Left ventricle myocardium inferior (tissue), 1 donor: ENCODE measurements around the gene PGM1. TPM values are rescaled to one million over a fixed set of nuclear protein-coding genes. Genes with fewer than 3 reads are reported as not detected.
"Not testable (repeated sequence)": the region's sequence is repeated elsewhere in the genome, so short reads cannot be mapped to it uniquely, and the experiment has no call there.

Experiments
- DNase-seq: peaks from one replicate; pipeline ENCODE4 v3.0.0-alpha.2; 2020
- H3K27ac ChIP-seq: fragments of 200-600 bp; replicated peaks from 2 replicates; pipeline ENCODE4 v1.8.0; 2021
- H3K27me3 ChIP-seq: fragments of 200-600 bp; 2 replicates; pipeline ENCODE4 v1.8.0; 2021; ENCODE audit warnings: low read depth
- H3K36me3 ChIP-seq: fragments of 200-600 bp; 2 replicates; pipeline ENCODE4 v1.8.0; 2021
- H3K4me1 ChIP-seq: fragments of 200-600 bp; 2 replicates; pipeline ENCODE4 v1.8.0; 2021
- H3K4me3 ChIP-seq: fragments of 200-600 bp; 2 replicates; pipeline ENCODE4 v1.8.0; 2021; ENCODE audit warnings: mild to moderate bottlenecking, moderate library complexity
- H3K9me3 ChIP-seq: fragments of 200-600 bp; replicated peaks from 2 replicates; pipeline ENCODE4 v1.8.0; 2021
- intact Hi-C: fragments of 100-400 bp; cut with micrococcal nuclease; formaldehyde crosslinking; loops from one replicate; pipeline ENCODE4 v1.11.0; 2022
- total RNA-seq: library from RNA; stranded (reverse); fragmentation: NEBNext Ultra II Directional; extraction: Animal tissue kit (Norgen Biotek cat#: 25700); gene quantifications from one replicate; pipeline ENCODE4 v1.2.1, GENCODE V29; 2021
- TF ChIP-seq, protein P1 (sequence below): fragments of 200-600 bp; IDR thresholded peaks from 2 replicates; pipeline ENCODE4 v1.8.0; 2021; ENCODE audit warnings: antibody characterized with exemption, mild to moderate bottlenecking, borderline replicate concordance
- donor health status: DM: no; HTN: yes; CAD: no; lungs with severe emphysema.

The PGM1 gene
- total RNA-seq, 1 donor from 2014 or later: 280 TPM

DNA sequence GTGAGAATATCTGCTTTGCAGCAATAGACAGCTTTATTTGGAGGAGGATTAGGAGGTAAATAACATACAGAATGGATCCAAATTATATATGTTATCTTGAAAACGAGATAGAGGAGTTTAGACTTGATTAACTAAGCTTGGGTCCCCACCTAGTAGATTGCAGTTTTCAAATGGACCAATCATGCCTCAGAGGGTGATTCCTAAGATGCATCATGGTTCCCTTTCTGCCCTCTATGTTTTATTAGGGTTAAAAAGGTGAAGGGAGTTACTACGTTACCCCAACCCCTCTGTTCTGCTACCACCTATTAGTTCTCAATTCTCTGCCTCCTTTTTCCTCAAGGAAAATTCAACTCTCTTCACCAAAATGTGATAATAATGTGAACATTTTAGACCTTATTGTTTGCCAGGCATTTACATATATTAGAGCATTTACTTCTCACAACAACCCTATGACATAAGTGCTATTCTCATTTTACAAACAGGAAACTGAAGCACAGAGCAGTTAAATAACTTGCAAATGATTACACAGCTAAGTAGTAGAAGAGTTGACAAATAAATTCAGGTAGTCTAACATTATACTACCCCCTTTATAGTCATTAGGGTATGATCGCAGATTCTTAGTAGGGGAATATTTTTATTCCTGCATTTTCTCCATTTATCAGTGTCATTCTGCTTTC, 23.4 kb upstream of the PGM1 start:
- peaks cover 2% of the 10 kb centered on the region for H3K36me3 ChIP-seq
- H3K27me3 ChIP-seq: no peaks in the 10 kb centered on the region
- peaks cover 5% of the 10 kb centered on the region for H3K4me1 ChIP-seq
- no peak overlapping the region for H3K27ac ChIP-seq
- intact Hi-C loops: no loop called here
- no peak for DNase-seq
- TF ChIP-seq, protein P1, sequence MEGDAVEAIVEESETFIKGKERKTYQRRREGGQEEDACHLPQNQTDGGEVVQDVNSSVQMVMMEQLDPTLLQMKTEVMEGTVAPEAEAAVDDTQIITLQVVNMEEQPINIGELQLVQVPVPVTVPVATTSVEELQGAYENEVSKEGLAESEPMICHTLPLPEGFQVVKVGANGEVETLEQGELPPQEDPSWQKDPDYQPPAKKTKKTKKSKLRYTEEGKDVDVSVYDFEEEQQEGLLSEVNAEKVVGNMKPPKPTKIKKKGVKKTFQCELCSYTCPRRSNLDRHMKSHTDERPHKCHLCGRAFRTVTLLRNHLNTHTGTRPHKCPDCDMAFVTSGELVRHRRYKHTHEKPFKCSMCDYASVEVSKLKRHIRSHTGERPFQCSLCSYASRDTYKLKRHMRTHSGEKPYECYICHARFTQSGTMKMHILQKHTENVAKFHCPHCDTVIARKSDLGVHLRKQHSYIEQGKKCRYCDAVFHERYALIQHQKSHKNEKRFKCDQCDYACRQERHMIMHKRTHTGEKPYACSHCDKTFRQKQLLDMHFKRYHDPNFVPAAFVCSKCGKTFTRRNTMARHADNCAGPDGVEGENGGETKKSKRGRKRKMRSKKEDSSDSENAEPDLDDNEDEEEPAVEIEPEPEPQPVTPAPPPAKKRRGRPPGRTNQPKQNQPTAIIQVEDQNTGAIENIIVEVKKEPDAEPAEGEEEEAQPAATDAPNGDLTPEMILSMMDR: no peak
- no peaks in the 10 kb centered on the region for H3K9me3 ChIP-seq
- H3K4me3 ChIP-seq: no peak overlapping the region

DNA sequence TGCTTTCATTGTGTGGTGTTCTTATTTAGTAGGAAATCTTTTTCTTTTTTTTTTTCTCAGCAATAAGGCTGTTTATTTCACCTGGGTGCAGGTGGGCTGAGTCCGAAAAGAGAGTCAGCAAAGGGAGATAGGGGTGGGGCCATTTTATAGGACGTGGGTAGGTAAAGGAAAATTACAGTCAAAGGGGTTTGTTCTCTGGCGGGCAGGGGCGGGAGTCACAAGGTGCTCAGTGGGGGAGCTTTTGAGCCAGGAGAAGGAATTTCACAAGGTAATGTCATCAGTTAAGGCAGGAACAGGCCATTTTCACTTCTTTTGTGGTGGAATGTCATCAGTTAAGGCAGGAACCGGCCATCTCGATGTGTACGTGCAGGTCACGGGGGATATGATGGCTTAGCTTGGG, 20.5 kb upstream of the PGM1 start:
- H3K4me1 ChIP-seq, H3K36me3 ChIP-seq, H3K9me3 ChIP-seq, H3K27ac ChIP-seq, H3K27me3 ChIP-seq, H3K4me3 ChIP-seq, intact Hi-C loops, DNase-seq: not testable (repeated sequence)

DNA sequence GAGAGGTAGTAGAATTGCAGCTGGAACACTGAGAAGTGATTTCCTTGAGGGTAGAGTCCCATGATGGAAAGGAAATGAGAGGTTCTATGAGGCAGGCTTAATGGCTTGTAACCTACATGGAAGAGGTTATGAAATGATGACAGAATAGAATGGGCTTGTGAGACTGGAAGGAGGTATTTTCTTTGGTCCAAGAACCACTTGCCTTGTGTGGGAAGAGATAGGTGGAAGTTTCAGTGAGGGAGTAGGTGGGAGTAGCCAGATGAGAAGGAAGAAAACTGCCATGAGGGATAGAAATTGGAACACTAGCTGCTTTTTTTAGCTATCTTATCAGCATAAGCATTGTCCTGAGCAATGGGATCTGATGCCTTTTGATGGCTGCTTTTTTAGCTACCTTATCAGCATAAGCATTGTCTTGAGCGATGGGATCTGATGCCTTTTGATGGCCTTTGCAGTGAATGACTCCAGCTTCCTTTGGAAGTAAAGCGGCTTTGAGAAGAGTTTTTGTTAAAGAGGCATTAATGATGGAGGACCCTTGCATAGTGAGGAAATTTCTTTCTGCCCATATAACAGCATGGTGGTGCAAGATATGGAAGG, 18.9 kb upstream of the PGM1 start:
- H3K27me3 ChIP-seq, H3K9me3 ChIP-seq, H3K27ac ChIP-seq, H3K36me3 ChIP-seq, intact Hi-C loops, DNase-seq, H3K4me3 ChIP-seq, H3K4me1 ChIP-seq: not testable (repeated sequence)

DNA sequence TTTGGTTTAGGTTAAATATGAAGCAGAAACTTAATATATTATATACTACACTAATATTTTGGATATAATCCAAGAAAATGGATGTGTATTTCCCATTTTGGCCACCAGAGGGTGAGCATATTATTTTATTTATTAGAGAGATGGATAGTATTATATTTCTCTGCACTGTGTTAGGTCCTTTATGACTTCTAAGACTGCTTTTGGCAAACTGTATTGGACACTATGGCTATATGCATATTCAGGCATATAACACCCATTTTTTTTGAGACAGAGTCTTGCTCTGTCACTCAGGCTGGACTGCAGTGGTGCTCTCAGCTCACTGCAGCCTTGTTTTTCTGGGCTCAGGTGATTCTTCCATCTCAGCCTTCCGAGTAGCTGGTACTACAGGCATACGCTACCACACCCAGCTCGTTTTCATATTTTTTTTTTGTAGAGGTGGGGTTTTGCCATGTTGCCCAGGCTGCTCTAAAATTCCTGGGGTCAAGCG, 17.8 kb upstream of the PGM1 start:
- TF ChIP-seq, protein P1: peak; percentile 83
- no peaks in the 10 kb centered on the region for H3K36me3 ChIP-seq
- no peaks in the 10 kb centered on the region for H3K27me3 ChIP-seq
- intact Hi-C loops: no loop called here
- no peak overlapping the region for H3K4me3 ChIP-seq
- H3K4me1 ChIP-seq: peaks cover 5% of the 10 kb centered on the region
- H3K27ac ChIP-seq: no peak overlapping the region
- peaks cover 3% of the 10 kb centered on the region for H3K9me3 ChIP-seq
- DNase-seq: no peak

DNA sequence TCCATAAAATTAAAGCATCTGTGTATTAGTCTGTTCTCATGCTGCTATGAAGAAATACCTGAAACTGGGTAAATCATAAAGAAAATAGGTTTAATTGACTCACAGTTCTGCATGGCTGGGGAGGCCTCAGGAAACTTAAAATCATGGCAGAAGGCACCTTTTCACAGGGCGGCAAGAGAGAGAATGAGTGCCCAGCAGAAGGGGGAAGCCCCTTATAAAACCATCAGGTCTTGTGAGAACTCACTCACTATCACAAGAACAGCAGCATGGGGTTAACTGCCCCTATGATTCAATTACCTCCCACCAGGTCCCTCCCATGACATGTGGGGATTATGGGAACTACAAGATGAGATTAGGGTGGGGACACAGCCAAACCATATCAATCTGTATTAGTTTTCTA, 6.9 kb upstream of the PGM1 start:
- H3K4me3 ChIP-seq, H3K36me3 ChIP-seq, H3K27me3 ChIP-seq, intact Hi-C loops, H3K27ac ChIP-seq, DNase-seq: not testable (repeated sequence)
- Histone ChIP-seq H3K4me1 (peaks cover 25% of the 10 kb centered on the region), H3K9me3 (peaks cover 23% of the 10 kb centered on the region)

DNA sequence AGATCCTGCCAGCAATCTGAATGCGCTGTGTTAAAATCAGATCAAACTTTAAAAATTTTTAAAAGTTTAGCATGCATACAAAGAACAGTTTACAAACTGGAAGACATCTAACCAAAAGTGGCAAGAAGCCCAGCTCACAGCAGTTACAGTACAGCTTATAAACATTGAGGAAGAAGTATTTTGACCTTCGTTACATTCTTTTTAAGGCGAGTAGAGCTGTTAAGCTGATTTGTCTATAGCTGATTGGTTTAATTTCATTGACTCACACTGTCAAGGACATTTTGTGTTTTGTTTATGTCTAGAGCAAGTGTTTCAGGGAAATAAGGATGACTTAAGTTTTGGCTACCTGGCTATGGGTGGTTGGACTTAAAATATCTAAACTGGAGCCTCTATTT, 3.0 kb upstream of the PGM1 start:
- intact Hi-C loops: no loop called here
- peaks cover 5% of the 10 kb centered on the region for H3K9me3 ChIP-seq
- H3K27ac ChIP-seq: peak overlapping the region; percentile 42
- no peak overlapping the region for H3K4me3 ChIP-seq
- peaks cover 53% of the 10 kb centered on the region for H3K4me1 ChIP-seq
- H3K27me3 ChIP-seq: no peaks in the 10 kb centered on the region
- no peak for DNase-seq
- TF ChIP-seq, protein P1: no peak
- H3K36me3 ChIP-seq: no peaks in the 10 kb centered on the region

DNA sequence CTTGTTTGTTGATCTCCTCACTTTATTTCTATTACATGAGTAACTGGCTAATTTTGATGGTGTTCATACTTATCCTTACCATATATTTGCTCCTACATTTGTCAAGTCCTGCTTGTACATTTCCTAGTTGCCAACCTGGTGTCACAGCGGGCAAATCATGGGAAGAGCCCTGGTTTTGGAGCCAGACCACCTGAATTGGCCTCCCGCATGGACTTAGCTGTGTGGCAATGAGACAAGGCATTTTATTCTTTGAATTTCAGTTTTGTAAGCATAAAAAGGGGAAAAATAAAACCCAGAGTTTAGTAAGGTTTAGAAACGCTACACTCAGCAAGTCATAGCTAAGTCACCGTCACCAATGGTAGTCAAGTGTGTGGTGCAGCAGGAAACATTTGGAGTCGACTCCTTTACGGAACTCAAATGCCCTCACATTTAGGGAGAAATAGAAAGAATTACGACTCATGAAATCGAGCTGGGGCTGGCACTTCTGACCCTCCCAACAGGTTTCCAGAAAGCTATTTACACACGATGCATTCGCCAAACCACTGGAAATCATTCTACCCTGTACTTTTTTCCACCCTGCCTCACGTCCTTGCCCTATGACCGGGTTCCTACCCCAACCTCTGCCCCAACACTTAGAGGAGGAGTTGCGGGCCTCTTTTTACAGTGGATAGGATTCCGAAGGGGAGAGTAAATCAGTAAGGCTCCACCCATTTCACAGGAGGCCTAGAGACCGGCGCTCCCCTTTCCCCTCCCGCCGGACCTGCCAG, 492 bp upstream of the PGM1 start:
- Histone ChIP-seq H3K9me3 (no peaks in the 10 kb centered on the region), H3K36me3 (no peaks in the 10 kb centered on the region), H3K27me3 (no peaks in the 10 kb centered on the region), H3K4me1 (peaks cover 78% of the 10 kb centered on the region), H3K27ac (peak overlapping the region; percentile 98), H3K4me3 (peak overlapping the region; percentile 94)
- no peak for DNase-seq
- TF ChIP-seq, protein P1: no peak
- intact Hi-C loops: no loop called here
